ENCODE measurements around the gene KCND2.

GRCh38 chr7:120402079-120402767 is 129.2 kb downstream of the KCND2 start:
- TF ChIP-seq KDM1A (IDR thresholded peaks at IDR 0.05; ENCODE audit: low read depth) = no peak
- no peak for TF ChIP-seq NFE2L2 (conservative IDR thresholded peaks at IDR 0.05; ENCODE audit: low read length)
- TF ChIP-seq POLR2A (IDR thresholded peaks at IDR 0.05; ENCODE audit: low read length) = no peak
- no peak for TF ChIP-seq EP300 (IDR thresholded peaks at IDR 0.05)
- TF ChIP-seq RAD21 (conservative IDR thresholded peaks at IDR 0.05 in 1 of 2, IDR thresholded peaks at IDR 0.05 in 1 of 2) = no peak
- TF ChIP-seq ESRRA (IDR thresholded peaks at IDR 0.05; ENCODE audit: borderline replicate concordance, low read length) = no peak
- TF ChIP-seq MAFK (IDR thresholded peaks at IDR 0.05; ENCODE audit: partially characterized antibody) = no peak
- TF ChIP-seq CTCF (IDR thresholded peaks at IDR 0.05) = no peak
- no peak for TF ChIP-seq CHD4 (IDR thresholded peaks at IDR 0.05; ENCODE audit: borderline replicate concordance)
- no peak for TF ChIP-seq USF2 (IDR thresholded peaks at IDR 0.05)
- no peak for TF ChIP-seq REST (IDR thresholded peaks at IDR 0.05)
- no peak for TF ChIP-seq CBX2 (IDR thresholded peaks at IDR 0.05; ENCODE audit: borderline replicate concordance, low read depth)
- TF ChIP-seq HES2 (IDR thresholded peaks at IDR 0.05) = no peak
- no peak for TF ChIP-seq JUN (IDR thresholded peaks at IDR 0.05)
